HepG2 (cell line): ENCODE results near the gene PTPN14. TPM values are rescaled to one million over a fixed set of nuclear protein-coding genes. Genes with fewer than 3 reads are reported as not detected.

ENCODE experiments used
- ATF7-NPFF ChIP-seq: sonication (generic); formaldehyde crosslinking; IDR thresholded peaks from 2 replicates; pipeline ENCODE4 v1.8.1; 2023; ENCODE audit warnings: mild to moderate bottlenecking, low read depth, missing genetic modification reagents, moderate library complexity
- BCL3 ChIP-seq: sonication (generic); formaldehyde crosslinking; IDR thresholded peaks from 2 replicates; pipeline ENCODE4 v1.5.1; 2020; ENCODE audit warnings: mild to moderate bottlenecking, missing genetic modification reagents, moderate library complexity
- CHCHD3 ChIP-seq: sonication (generic); formaldehyde crosslinking; IDR thresholded peaks from 2 replicates; pipeline ENCODE4 v1.8.0; 2022; ENCODE audit warnings: mild to moderate bottlenecking, missing genetic modification reagents, moderate library complexity
- EHMT2 ChIP-seq: fragments of 200-600 bp; sonication (generic); IDR thresholded peaks from 2 replicates; pipeline ENCODE4 v1.7.0; 2017; ENCODE audit warnings: antibody characterized with exemption, low read depth, low read length, borderline replicate concordance
- HDAC1 ChIP-seq: sonication (generic); formaldehyde crosslinking; IDR thresholded peaks from 2 replicates; pipeline ENCODE4 v1.5.1; 2020; ENCODE audit warnings: mild to moderate bottlenecking, missing genetic modification reagents
- LCORL ChIP-seq, 2 experiments: fragments of 450-650 bp in 1 of 2; sonication (generic) in 1 of 2; formaldehyde crosslinking in 1 of 2; IDR thresholded peaks; 2 replicates each; pipeline versions ENCODE4 v1.5.0 to v1.6.1; 2017 to 2020; ENCODE audit warnings: antibody characterized with exemption in 1 of 2, missing genetic modification reagents in 1 of 2
- NCOR1 ChIP-seq: fragments of 200-600 bp; sonication (generic); IDR thresholded peaks from 2 replicates; pipeline ENCODE4 v1.7.0; 2017; ENCODE audit warnings: antibody characterized with exemption, low read length, borderline replicate concordance
- XRCC5 ChIP-seq: fragments of 200-400 bp; formaldehyde crosslinking; optimal IDR thresholded peaks from 2 replicates; pipeline ENCODE3; 2017; ENCODE audit warnings: mild to moderate bottlenecking, low read length
- ZFP82 ChIP-seq: sonication (generic); formaldehyde crosslinking; IDR thresholded peaks from 2 replicates; pipeline ENCODE4 v1.5.1; 2020; ENCODE audit warnings: mild to moderate bottlenecking, missing genetic modification reagents, borderline replicate concordance
- ZIK1 ChIP-seq: sonication (generic); formaldehyde crosslinking; IDR thresholded peaks from 2 replicates; pipeline ENCODE4 v1.5.0; 2020; ENCODE audit warnings: mild to moderate bottlenecking, low read depth, missing genetic modification reagents, borderline replicate concordance
- ZKSCAN5 ChIP-seq: sonication (generic); formaldehyde crosslinking; IDR thresholded peaks from 2 replicates; pipeline ENCODE4 v1.5.1; 2020; ENCODE audit warnings: mild to moderate bottlenecking, missing genetic modification reagents
- ZNF382 ChIP-seq: sonication (generic); formaldehyde crosslinking; IDR thresholded peaks from 2 replicates; pipeline ENCODE4 v1.5.0; 2020; ENCODE audit warnings: missing genetic modification reagents, mild to moderate bottlenecking, borderline replicate concordance
- ZNF430 ChIP-seq: sonication (generic); formaldehyde crosslinking; IDR thresholded peaks from 2 replicates; pipeline ENCODE4 v1.9.0; 2021; ENCODE audit warnings: mild to moderate bottlenecking, missing genetic modification reagents
- ZNF800 ChIP-seq: sonication (generic); formaldehyde crosslinking; IDR thresholded peaks from 2 replicates; pipeline ENCODE4 v1.4.0; 2020; ENCODE audit warnings: missing genetic modification reagents
- ZNF841 ChIP-seq: sonication (generic); formaldehyde crosslinking; IDR thresholded peaks from 2 replicates; pipeline ENCODE4 v1.8.1; 2023; ENCODE audit warnings: missing genetic modification reagents, borderline replicate concordance
- polyA plus RNA-seq, 8 experiments: library from polyadenylated mRNA; depleted of rRNA in 3 of 8; stranded (reverse) in 7 of 8; unstranded in 1 of 8; fragments of >200 nt; fragmentation: Illumina TruSeq in 4 of 8; extraction: Trizol in 4 of 8; gene quantifications; 2 replicates each; pipeline versions ENCODE4 v1.2.1 to v1.2.3, GENCODE V29; 2011 to 2016; ENCODE audit warnings: low read depth in 4 of 8, missing spikeins in 1 of 8, mixed read lengths in 1 of 8; ENCODE audit not compliant: insufficient read depth in 1 of 8
- total RNA-seq, 5 experiments: library from RNA; depleted of rRNA; stranded (reverse); fragments of >200 nt; fragmentation: Illumina TruSeq; extraction: Trizol; gene quantifications; 2 replicates each; pipeline ENCODE4 v1.2.3, GENCODE V29; 2016; ENCODE audit warnings: low read depth in 1 of 5
- TF ChIP-seq, protein P1 (sequence below): sonication (generic); formaldehyde crosslinking; IDR thresholded peaks from 2 replicates; pipeline ENCODE4 v1.4.0; 2020; ENCODE audit warnings: missing genetic modification reagents
- TF ChIP-seq, protein P2 (sequence below): IDR thresholded peaks from 2 replicates; pipeline ENCODE4 v1.6.1; 2016; ENCODE audit warnings: mild to moderate bottlenecking
- TF ChIP-seq, protein P3 (sequence below): sonication (generic); formaldehyde crosslinking; IDR thresholded peaks from 2 replicates; pipeline ENCODE4 v1.4.0; 2020; ENCODE audit warnings: missing genetic modification reagents, borderline replicate concordance
- TF ChIP-seq, protein P4 (sequence below): IDR thresholded peaks from 2 replicates; pipeline ENCODE4 v1.6.1; 2016

Gene PTPN14
- total and polyA plus RNA-seq, 2 of the 13 experiments (the other 11 are each of a cell fraction or from before 2014, with no cell fraction given) = 3.9 to 4.7 TPM

DNA sequence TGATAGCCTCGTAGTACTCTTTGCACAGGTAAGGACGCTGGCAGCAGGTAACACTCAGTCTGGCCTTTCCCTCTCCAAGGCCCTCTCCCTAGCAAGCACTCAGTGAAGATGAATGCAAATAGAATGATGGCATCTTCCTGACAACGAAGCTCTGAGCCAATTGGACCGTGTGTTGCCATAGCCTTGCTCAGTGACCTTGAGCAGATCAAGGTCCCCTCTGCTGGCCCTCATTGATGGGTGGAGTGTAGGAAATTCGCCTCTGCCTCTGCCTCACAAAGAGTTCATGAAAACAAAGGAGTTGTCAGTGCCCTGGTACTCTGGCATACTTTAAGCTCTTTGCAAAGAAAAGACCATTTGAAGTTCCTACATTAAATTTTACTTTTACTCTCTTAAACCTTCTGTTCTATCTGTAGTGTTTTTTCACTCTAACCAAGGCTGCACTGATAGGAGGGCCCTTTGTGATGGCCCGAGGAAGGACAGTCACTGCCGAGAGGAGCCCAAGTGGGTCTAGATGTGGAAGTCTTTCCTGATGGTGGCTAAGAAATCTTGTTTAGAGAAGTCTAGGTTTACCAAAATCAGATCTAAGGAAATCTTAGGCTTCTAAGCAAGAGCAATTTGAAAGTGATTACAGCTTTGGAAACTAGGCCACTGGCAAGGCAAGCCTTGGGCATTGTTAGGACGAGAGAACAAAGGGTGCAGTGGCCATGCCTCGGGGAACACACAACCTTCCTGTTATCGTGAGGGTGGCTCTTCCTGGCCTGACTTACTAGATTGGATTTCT is 232.3 kb downstream of the PTPN14 start (continued):
- TF ChIP-seq ATF7-NPFF (CRISPR knock-in tag) (no peak), XRCC5 (no peak), ZKSCAN5 (no peak), LCORL (IDR thresholded peaks at IDR 0.05) (no peak), LCORL (CRISPR knock-in tag; IDR thresholded peaks at IDR 0.05) (0 out of 2 replicates have a peak, but pooled peaks have one; percentile 30), BCL3 (CRISPR knock-in tag) (no peak), CHCHD3 (CRISPR knock-in tag) (no peak), ZNF382 (CRISPR knock-in tag) (no peak), ZIK1 (CRISPR knock-in tag) (no peak), ZNF841 (CRISPR knock-in tag) (no peak), NCOR1 (peak; percentile 38; the same call in 1 of the 2 replicates), ZNF800 (CRISPR knock-in tag) (no peak), HDAC1 (CRISPR knock-in tag) (0 out of 2 replicates have a peak, but pooled peaks have one; percentile 41), ZNF430 (CRISPR knock-in tag) (no peak), EHMT2 (no peak), ZFP82 (CRISPR knock-in tag) (no peak)
- TF ChIP-seq, protein P1, sequence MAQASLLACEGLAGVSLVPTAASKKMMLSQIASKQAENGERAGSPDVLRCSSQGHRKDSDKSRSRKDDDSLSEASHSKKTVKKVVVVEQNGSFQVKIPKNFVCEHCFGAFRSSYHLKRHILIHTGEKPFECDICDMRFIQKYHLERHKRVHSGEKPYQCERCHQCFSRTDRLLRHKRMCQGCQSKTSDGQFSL (CRISPR knock-in tag) = no peak
- TF ChIP-seq, protein P2, sequence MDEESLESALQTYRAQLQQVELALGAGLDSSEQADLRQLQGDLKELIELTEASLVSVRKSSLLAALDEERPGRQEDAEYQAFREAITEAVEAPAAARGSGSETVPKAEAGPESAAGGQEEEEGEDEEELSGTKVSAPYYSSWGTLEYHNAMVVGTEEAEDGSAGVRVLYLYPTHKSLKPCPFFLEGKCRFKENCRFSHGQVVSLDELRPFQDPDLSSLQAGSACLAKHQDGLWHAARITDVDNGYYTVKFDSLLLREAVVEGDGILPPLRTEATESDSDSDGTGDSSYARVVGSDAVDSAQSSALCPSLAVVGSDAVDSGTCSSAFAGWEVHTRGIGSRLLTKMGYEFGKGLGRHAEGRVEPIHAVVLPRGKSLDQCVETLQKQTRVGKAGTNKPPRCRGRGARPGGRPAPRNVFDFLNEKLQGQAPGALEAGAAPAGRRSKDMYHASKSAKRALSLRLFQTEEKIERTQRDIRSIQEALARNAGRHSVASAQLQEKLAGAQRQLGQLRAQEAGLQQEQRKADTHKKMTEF = peak; percentile 32; the same call in 1 of the 2 replicates
- TF ChIP-seq, protein P3, sequence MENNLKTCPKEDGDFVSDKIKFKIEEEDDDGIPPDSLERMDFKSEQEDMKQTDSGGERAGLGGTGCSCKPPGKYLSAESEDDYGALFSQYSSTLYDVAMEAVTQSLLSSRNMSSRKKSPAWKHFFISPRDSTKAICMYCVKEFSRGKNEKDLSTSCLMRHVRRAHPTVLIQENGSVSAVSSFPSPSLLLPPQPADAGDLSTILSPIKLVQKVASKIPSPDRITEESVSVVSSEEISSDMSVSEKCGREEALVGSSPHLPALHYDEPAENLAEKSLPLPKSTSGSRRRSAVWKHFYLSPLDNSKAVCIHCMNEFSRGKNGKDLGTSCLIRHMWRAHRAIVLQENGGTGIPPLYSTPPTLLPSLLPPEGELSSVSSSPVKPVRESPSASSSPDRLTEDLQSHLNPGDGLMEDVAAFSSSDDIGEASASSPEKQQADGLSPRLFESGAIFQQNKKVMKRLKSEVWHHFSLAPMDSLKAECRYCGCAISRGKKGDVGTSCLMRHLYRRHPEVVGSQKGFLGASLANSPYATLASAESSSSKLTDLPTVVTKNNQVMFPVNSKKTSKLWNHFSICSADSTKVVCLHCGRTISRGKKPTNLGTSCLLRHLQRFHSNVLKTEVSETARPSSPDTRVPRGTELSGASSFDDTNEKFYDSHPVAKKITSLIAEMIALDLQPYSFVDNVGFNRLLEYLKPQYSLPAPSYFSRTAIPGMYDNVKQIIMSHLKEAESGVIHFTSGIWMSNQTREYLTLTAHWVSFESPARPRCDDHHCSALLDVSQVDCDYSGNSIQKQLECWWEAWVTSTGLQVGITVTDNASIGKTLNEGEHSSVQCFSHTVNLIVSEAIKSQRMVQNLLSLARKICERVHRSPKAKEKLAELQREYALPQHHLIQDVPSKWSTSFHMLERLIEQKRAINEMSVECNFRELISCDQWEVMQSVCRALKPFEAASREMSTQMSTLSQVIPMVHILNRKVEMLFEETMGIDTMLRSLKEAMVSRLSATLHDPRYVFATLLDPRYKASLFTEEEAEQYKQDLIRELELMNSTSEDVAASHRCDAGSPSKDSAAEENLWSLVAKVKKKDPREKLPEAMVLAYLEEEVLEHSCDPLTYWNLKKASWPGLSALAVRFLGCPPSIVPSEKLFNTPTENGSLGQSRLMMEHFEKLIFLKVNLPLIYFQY = no peak
- TF ChIP-seq, protein P4, sequence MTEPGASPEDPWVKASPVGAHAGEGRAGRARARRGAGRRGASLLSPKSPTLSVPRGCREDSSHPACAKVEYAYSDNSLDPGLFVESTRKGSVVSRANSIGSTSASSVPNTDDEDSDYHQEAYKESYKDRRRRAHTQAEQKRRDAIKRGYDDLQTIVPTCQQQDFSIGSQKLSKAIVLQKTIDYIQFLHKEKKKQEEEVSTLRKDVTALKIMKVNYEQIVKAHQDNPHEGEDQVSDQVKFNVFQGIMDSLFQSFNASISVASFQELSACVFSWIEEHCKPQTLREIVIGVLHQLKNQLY (CRISPR knock-in tag) = no peak
